Body of pancreas (tissue), 4 donors: ENCODE results near the gene PLEKHA3.

ENCODE experiments used
- CTCF ChIP-seq, 7 experiments: fragments of 450-650 bp in 4 of 7; fragments of 200-600 bp in 3 of 7; sonication (generic) in 3 of 7; IDR thresholded peaks; one replicate each; pipeline ENCODE4 v1.5.1; 2016 to 2019; ENCODE audit warnings: antibody characterized with exemption in 7 of 7
- POLR2A ChIP-seq, 3 donors: fragments of 450-650 bp; IDR thresholded peaks; one replicate each; pipeline ENCODE4 v1.6.1; 2016; ENCODE audit warnings: antibody characterized with exemption in 3 of 3, mild to moderate bottlenecking in 2 of 3

GRCh38 chr2:178480227-178481181 is at the start of gene PLEKHA3:
- no peak for TF ChIP-seq CTCF (IDR thresholded peaks at IDR 0.05)
- peak; percentile 82 to 91 (median 88) for TF ChIP-seq POLR2A (IDR thresholded peaks at IDR 0.05)
